SK-N-SH (cell line): Measurements from ENCODE around the gene DRAP1.

Experiments
- CTCF ChIP-seq: fragments of 200-600 bp; sonication (generic); IDR thresholded peaks from 2 replicates; pipeline ENCODE4 v1.6.1; 2017; ENCODE audit warnings: antibody characterized with exemption, mild to moderate bottlenecking, moderate library complexity
- EP300 ChIP-seq, 2 experiments: IDR thresholded peaks; 2 replicates each; pipeline versions ENCODE4 v1.4.0 to v1.6.1; 2012; ENCODE audit warnings: borderline replicate concordance in 1 of 2, low read depth in 1 of 2, low read length in 1 of 2
- EZH2phosphoT487 ChIP-seq: fragments of 200-600 bp; sonication (generic); IDR thresholded peaks from 2 replicates; pipeline ENCODE4 v1.6.1; 2017; ENCODE audit warnings: low read depth, mixed run types, mild to moderate bottlenecking, antibody characterized with exemption, moderate library complexity, borderline replicate concordance
- JUND ChIP-seq: IDR thresholded peaks from 2 replicates; pipeline ENCODE4 v1.4.0; 2012
- NFIC ChIP-seq: IDR thresholded peaks from 2 replicates; pipeline ENCODE4 v1.4.0; 2012; ENCODE audit warnings: borderline replicate concordance
- NRF1 ChIP-seq: IDR thresholded peaks from 2 replicates; pipeline ENCODE4 v1.6.1; 2012; ENCODE audit warnings: low read depth, mild to moderate bottlenecking, low read length
- RAD21 ChIP-seq: IDR thresholded peaks from 2 replicates; pipeline ENCODE4 v1.6.1; 2012; ENCODE audit warnings: mild to moderate bottlenecking, low read length
- REST ChIP-seq: IDR thresholded peaks from 2 replicates; pipeline ENCODE4 v1.6.1; 2012; ENCODE audit warnings: mild to moderate bottlenecking, low read depth, low read length, moderate library complexity
- RXRA ChIP-seq: IDR thresholded peaks from 2 replicates; pipeline ENCODE4 v1.4.0; 2012; ENCODE audit warnings: low read depth, mild to moderate bottlenecking, borderline replicate concordance
- ZBTB33 ChIP-seq: IDR thresholded peaks from 2 replicates; pipeline ENCODE4 v1.4.0; 2012; ENCODE audit warnings: low read depth, borderline replicate concordance

GRCh38 chr11:65906602-65907001, 12.6 kb upstream of the DRAP1 start:
- TF ChIP-seq CTCF (no peak), REST (no peak), NRF1 (no peak), RXRA (no peak), ZBTB33 (no peak), EP300 (IDR thresholded peaks at IDR 0.05; ENCODE audit: borderline replicate concordance in 1 of 2, low read depth in 1 of 2, low read length in 1 of 2) (no peak), JUND (no peak), EZH2phosphoT487 (no peak), RAD21 (no peak), NFIC (no peak)
